ENCODE results near the gene LAYN.

The LAYN gene

DNA sequence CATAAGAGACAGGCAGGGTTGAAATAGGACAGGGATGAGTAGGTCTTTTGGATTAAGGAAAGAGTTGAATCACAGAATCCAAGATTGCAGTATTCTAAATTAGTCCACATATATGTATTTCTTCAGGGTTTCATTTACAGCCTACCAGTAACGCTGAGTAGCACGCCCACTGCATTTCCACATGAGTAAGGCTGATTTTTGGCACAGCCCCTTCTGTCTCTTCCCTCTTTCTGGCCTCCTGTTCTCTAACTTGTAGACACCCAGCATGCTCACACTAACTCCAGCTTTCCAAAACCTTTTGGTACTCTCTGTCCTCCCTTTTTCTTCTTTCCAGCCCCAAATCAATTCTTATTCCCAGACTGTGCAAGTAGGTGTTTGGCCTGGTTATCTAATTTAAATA, 58.0 kb downstream of the LAYN start:
- DNase-seq, result no peak

DNA sequence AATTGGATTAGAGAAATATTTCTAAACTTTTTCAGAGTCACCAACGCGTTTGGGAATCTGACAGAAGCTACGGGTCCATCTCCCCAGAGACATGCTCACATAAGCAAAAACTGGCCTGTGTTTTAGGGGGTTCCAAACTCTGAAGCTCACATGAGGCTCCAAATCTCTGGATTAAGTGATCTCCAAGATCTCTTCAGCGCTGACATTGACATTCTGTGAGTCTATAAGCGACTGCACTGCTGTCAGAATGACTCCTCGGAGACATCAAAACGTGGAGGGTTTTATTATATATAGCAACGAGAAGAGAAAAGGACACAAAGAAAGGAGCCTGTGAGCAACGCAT, 61.1 kb downstream of the LAYN start:
- no peak for DNase-seq

DNA sequence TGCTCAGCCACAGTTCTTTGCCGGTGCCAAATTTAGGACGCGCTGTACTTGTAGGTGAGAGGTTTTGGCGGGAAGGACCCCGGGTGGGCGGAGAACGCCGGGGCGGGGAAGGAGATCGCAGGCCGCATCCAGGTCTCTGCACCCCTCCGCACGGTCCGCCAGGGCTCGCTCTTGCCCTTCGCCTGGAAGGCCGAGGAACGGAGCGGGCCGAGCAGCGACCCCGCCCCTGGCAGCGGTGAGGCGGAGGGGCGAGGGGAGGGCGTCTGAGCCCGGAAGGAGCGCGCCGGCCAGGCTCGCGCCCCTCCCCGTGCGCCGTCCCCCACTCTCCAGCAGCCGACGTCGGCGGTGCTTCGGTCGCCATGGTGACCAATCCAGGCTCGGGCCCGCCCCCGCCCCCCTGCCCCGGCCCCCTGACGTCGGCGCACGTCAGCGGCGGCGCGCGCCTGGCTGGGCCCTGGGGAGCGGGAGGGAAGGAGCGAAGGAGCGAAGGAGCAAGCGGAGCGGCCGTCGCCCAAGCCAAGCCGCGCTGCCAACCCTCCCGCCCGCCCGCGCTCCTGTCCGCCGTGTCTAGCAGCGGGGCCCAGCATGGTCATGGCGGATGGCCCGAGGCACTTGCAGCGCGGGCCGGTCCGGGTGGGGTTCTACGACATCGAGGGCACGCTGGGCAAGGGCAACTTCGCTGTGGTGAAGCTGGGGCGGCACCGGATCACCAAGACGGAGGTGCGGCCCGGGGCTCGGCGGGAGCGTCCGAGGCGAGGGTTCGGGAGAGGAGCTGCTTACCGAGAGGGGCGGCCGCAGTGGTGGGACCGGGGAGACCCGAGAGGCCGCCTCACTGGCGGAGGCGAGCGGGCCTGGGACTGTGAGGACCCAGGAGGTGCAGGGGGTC, 61.7 kb downstream of the LAYN start, which contains the start of gene SIK2:
TSS of gene SIK2 (plus strand) at position 471 of the 886 bp plus-strand sequence. CDS start at position 586, 115 bp downstream.
- DNase-seq, result peak; percentile 99

DNA sequence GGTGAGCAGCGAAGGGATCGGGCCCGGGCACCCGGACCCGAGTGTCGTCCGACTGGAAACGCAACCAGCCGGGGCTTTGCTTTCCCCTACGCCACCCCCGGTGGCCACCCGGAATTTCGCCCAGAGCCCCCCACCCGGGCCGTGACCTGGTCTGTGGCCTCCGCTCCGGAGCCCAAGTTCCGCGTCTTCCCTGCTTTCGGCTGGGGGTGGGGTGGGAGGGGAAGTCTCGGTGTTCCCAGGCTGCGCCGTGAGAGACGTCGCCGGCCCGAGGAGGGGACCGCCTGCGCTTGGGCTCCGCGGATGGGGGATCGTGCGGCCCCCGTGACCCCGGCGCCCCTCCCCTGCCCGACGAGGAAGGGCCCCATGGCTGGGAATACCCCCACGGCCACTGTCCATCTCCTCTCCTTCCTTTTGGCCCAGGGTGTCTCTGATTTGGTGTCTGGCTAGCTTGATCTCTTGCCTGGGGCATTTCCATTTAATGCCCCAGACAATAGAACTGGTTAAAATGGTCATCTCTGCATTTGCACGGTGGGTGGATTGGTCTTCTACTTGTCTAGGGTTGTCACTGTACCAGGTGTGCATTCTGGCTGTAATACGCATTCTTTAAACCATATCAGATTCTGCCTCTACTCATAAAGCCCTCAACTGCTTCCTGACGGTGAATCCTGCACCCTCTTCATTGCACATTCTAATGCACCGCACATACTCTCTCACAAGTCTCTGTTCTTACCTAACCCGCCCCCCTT, 62.5 kb downstream of the LAYN start:
- peak; percentile 67 for DNase-seq

DNA sequence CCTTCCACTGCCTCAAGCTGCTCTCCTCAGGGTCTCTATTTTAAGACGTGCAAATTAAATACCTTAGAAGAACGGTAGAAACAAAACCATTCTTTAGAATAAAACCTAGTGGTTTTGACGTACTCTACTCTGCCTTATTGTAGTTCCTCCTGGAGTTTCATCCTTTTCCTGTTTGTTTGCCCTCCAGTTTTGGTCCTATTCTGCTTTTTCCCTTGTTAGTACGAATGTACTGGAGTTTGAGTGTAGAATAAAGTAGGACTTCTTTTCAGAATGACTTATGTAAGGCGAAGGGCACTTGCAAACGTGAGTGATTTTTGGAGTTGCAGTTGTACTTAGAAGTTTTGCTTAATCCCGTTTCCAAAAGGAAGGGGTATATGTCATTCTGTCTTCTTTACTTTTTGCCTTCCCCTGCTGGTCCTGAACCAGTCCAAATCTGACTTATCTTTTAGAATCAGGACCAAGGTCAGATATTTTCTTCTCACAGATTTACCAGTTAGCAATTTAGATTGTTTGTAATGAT, 63.2 kb downstream of the LAYN start:
- no peak for DNase-seq

DNA sequence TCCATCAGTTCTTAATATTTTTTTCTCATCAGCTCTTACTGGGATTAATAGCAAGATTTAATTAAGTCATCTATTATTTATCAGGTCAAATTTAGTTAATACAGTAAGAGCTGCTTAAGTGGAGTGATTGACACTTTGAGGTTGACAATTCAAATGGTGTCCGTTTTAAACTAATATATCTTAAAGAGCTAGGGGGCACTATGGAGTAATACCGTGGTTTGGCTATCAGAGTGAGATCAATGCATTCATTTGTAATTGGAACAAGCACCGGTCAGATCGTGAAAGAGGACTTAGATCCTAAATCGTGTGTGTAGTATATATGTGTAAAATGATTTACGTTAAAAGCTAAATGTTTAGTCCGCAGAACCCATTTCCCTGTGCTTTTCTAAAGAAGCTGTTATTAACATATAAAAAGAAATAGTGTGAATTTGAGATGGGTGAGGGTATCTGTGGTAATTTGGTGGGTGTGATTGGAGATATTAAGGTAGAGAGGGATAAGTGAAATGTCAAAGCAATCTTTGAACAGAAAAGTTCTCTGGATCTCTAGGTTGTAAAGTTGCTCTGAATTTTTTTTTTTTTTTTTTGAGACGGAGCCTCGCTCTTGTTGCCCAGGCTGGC, 64.0 kb downstream of the LAYN start:
- peak; percentile 80 for DNase-seq

GRCh38 chr11:111605681-111606080, 65.2 kb downstream of the LAYN start:
- DNase-seq, result peak; percentile 52

DNA sequence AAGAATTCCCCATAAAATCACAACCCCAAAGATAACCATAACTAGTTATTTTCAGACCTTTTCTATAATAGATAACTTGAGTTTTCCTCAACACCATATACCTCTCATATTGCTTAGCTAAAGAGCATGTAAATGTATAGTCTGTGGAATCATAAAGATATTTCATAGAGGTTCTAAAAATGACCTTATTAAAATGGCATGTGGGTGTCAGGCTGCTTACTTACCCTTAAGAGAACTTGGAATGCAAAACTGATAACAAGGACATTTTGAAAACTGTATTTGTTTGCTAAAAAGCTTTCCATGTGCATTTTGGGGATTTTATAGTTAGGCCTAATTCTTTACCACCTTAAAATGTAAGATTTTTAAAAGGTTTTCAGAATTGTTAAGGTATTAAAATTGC, 66.5 kb downstream of the LAYN start:
- DNase-seq, result no peak

DNA sequence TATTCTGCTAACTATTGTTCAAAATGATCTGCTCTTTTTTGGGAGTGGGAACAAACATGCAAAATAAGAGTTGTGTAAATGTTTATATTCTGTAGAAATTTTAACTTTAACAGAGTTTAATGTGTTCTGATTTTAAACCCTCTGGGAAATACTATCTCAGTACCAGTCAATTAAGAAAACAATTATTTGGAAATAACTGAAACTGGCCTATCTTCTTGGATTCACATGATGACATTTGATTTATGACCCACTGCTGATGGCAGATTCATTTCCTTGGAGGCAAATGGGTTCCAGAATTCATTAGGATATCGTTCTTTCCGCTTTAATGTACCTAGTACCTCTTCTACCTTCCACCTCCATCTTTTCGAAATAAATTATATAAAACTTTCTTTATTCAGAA, 67.2 kb downstream of the LAYN start:
- DNase-seq, result no peak
